Measurements from ENCODE around the gene KIF5A.

GRCh38 chr12:57625261-57626032 lies 75.6 kb downstream of the KIF5A start:
- TF ChIP-seq CTCF (conservative IDR thresholded peaks at IDR 0.05) (no peak), ZFX (IDR thresholded peaks at IDR 0.05) (no peak)

Data from C4-2B (cell line).